ENCODE results near the gene TSC22D4. TPM values are rescaled to one million over a fixed set of nuclear protein-coding genes. Genes with fewer than 3 reads are reported as not detected.
"Not testable (repeated sequence)": the region's sequence is repeated elsewhere in the genome, so short reads cannot be mapped to it uniquely, and the experiment has no call there.

Gene TSC22D4
- polyA plus RNA-seq, 3 donors: 23.8 to 91.5 (median 26.3) TPM

- TF ChIP-seq, protein P1, sequence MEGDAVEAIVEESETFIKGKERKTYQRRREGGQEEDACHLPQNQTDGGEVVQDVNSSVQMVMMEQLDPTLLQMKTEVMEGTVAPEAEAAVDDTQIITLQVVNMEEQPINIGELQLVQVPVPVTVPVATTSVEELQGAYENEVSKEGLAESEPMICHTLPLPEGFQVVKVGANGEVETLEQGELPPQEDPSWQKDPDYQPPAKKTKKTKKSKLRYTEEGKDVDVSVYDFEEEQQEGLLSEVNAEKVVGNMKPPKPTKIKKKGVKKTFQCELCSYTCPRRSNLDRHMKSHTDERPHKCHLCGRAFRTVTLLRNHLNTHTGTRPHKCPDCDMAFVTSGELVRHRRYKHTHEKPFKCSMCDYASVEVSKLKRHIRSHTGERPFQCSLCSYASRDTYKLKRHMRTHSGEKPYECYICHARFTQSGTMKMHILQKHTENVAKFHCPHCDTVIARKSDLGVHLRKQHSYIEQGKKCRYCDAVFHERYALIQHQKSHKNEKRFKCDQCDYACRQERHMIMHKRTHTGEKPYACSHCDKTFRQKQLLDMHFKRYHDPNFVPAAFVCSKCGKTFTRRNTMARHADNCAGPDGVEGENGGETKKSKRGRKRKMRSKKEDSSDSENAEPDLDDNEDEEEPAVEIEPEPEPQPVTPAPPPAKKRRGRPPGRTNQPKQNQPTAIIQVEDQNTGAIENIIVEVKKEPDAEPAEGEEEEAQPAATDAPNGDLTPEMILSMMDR (IDR thresholded peaks at IDR 0.05): no peak
- peaks cover 7% of the 10 kb centered on the region in 2 donors for H3K4me1 ChIP-seq (ENCODE audit: control insufficient read depth in 1 of 2, insufficient read depth in 2 of 2, low read length in 2 of 2)
- H3K27me3 ChIP-seq (ENCODE audit: control insufficient read depth in 2 of 2, insufficient read depth in 2 of 2, low read length in 2 of 2): no peaks in the 10 kb centered on the region
- no peak overlapping the region for H3K4me3 ChIP-seq (replicated peaks in 1 of 3; ENCODE audit: low read depth in 2 of 3, low read length in 3 of 3)
- intact Hi-C loops (cut with micrococcal nuclease): no loop called here
- Mint-ChIP-seq H3K9me3 (no peaks in the 10 kb centered on the region), H3K36me3 (peaks cover 13 to 27% of the 10 kb centered on the region in 2 donors), H3K4me1 (peaks cover 16% of the 10 kb centered on the region), H3K27ac (no peak overlapping the region), H3K27me3 (ENCODE audit: low read depth in 3 of 3) (peaks cover 0 to 8% (median 6%) of the 10 kb centered on the region in 3 donors), H3K4me3 (no peak overlapping the region)
- H3K9ac ChIP-seq (ENCODE audit: insufficient read depth, low read length, poor library complexity, severe bottlenecking): no peak overlapping the region
- no peaks in the 10 kb centered on the region for H3K9me3 ChIP-seq (replicated peaks in 1 of 2; ENCODE audit: control insufficient read depth in 1 of 2, insufficient read depth in 1 of 2, low read length in 2 of 2)
- H3K27ac ChIP-seq (ENCODE audit: low read depth in 1 of 2, low read length in 2 of 2): no peak overlapping the region
- H4K20me1 ChIP-seq (ENCODE audit: insufficient read depth, low read length): no peaks in the 10 kb centered on the region
- H3K4me2 ChIP-seq (replicated peaks; ENCODE audit: extremely low read depth, low read length, poor library complexity, severe bottlenecking): no peak overlapping the region
- no peaks in the 10 kb centered on the region for H3K79me2 ChIP-seq (ENCODE audit: insufficient read depth, low read length)
- H2AFZ ChIP-seq (ENCODE audit: insufficient read depth, low read depth, low read length, poor library complexity, severe bottlenecking): no peak overlapping the region
- DNase-seq: no peak
- peaks cover 3 to 20% of the 10 kb centered on the region in 2 donors for H3K36me3 ChIP-seq (replicated peaks in 1 of 2; ENCODE audit: control insufficient read depth in 1 of 2, insufficient read depth in 2 of 2, low read length in 2 of 2)
- WGBS (ENCODE audit: insufficient coverage): 80% methylated on average over 1 of the region's 3 CpGs
Measured at GRCh38 chr7:100455206-100455605, 23.8 kb downstream of the TSC22D4 start.

GRCh38 chr7:100453854-100454253 is 25.2 kb downstream of the TSC22D4 start:
- H3K9ac ChIP-seq (ENCODE audit: insufficient read depth, low read length, poor library complexity, severe bottlenecking); H3K27ac ChIP-seq (ENCODE audit: low read depth in 1 of 2, low read length in 2 of 2); H3K27me3 ChIP-seq (ENCODE audit: control insufficient read depth in 2 of 2, insufficient read depth in 2 of 2, low read length in 2 of 2); H3K9me3 Mint-ChIP-seq; H3K4me2 ChIP-seq (replicated peaks; ENCODE audit: extremely low read depth, low read length, poor library complexity, severe bottlenecking); H2AFZ ChIP-seq (ENCODE audit: insufficient read depth, low read depth, low read length, poor library complexity, severe bottlenecking); H3K9me3 ChIP-seq (replicated peaks in 1 of 2; ENCODE audit: control insufficient read depth in 1 of 2, insufficient read depth in 1 of 2, low read length in 2 of 2); H3K4me3 Mint-ChIP-seq; H3K27ac Mint-ChIP-seq; H4K20me1 ChIP-seq (ENCODE audit: insufficient read depth, low read length); H3K4me3 ChIP-seq (replicated peaks in 1 of 3; ENCODE audit: low read depth in 2 of 3, low read length in 3 of 3); DNase-seq; H3K79me2 ChIP-seq (ENCODE audit: insufficient read depth, low read length); H3K27me3 Mint-ChIP-seq (ENCODE audit: low read depth in 3 of 3); intact Hi-C loops (cut with micrococcal nuclease): not testable (repeated sequence)
- peaks cover 10% of the 10 kb centered on the region in 2 donors for H3K4me1 ChIP-seq (ENCODE audit: control insufficient read depth in 1 of 2, insufficient read depth in 2 of 2, low read length in 2 of 2)
- peaks cover 20% of the 10 kb centered on the region for H3K4me1 Mint-ChIP-seq
- WGBS (ENCODE audit: insufficient coverage): 98% methylated on average over 8 of the region's 8 CpGs
- H3K36me3 ChIP-seq (replicated peaks in 1 of 2; ENCODE audit: control insufficient read depth in 1 of 2, insufficient read depth in 2 of 2, low read length in 2 of 2): peaks cover 3 to 12% of the 10 kb centered on the region in 2 donors
- peaks cover 8 to 15% of the 10 kb centered on the region in 2 donors for H3K36me3 Mint-ChIP-seq

All from CD14-positive monocyte (primary cell).